GM20000 (cell line): ENCODE data around the gene SLX1A.
"Not testable (repeated sequence)": the region's sequence is repeated elsewhere in the genome, so short reads cannot be mapped to it uniquely, and the experiment has no call there.

ENCODE experiments used
- DNase-seq: peaks from one replicate; pipeline ENCODE4 v3.0.0; 2012; ENCODE audit warnings: low spot score
- TF ChIP-seq, protein P1 (sequence below): IDR thresholded peaks from 2 replicates; pipeline ENCODE4 v1.5.1; 2012; ENCODE audit warnings: mild to moderate bottlenecking, control low read depth; ENCODE audit errors: extremely low read depth, missing control alignments

SLX1A gene

GRCh38 chr16:30193615-30194014, at the start of gene SLX1A, which contains the start of gene BOLA2B:
TSS of gene SLX1A (plus strand) at chr16:30193875. CDS start at chr16:30194085, 210 bp downstream.
TSS of gene BOLA2B (minus strand) at chr16:30193666. CDS start at chr16:30193595, 71 bp downstream.
- not testable (repeated sequence) for DNase-seq

DNA sequence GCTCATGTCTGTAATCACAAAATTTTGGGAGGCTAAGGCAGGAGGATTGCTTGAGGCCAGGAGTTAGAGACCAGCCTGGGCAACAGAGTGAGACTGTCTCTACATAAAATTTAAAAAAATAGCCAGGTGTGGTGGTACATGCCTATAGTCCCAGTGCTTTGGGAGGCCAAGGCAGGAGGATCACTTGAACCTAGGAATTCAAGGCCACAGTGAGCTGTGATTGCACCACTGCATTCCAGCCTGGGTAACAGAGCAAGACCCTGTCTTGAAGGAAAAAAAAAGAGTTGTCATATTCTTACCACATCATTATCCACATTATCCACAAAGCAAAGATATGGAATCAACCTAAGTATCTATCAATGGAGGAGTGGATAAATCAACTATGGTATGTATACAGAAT, 49.7 kb upstream of the SLX1A start:
- TF ChIP-seq, protein P1, sequence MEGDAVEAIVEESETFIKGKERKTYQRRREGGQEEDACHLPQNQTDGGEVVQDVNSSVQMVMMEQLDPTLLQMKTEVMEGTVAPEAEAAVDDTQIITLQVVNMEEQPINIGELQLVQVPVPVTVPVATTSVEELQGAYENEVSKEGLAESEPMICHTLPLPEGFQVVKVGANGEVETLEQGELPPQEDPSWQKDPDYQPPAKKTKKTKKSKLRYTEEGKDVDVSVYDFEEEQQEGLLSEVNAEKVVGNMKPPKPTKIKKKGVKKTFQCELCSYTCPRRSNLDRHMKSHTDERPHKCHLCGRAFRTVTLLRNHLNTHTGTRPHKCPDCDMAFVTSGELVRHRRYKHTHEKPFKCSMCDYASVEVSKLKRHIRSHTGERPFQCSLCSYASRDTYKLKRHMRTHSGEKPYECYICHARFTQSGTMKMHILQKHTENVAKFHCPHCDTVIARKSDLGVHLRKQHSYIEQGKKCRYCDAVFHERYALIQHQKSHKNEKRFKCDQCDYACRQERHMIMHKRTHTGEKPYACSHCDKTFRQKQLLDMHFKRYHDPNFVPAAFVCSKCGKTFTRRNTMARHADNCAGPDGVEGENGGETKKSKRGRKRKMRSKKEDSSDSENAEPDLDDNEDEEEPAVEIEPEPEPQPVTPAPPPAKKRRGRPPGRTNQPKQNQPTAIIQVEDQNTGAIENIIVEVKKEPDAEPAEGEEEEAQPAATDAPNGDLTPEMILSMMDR: no peak
- DNase-seq: no peak

DNA sequence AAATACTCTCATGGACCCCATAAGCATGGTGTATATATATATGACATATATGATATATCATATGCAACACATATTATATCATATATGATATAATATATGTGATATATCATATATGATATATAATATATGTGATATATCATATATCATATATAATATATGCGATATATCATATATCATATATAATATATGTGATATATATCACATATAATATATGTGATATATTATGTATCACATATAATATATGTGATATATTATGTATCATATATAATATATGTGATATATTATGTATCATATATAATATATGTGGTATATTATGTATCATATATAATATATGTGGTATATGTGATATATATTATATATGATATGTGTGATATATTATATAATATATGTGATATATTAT, 48.8 kb upstream of the SLX1A start:
- TF ChIP-seq, protein P1: no peak
- no peak for DNase-seq

DNA sequence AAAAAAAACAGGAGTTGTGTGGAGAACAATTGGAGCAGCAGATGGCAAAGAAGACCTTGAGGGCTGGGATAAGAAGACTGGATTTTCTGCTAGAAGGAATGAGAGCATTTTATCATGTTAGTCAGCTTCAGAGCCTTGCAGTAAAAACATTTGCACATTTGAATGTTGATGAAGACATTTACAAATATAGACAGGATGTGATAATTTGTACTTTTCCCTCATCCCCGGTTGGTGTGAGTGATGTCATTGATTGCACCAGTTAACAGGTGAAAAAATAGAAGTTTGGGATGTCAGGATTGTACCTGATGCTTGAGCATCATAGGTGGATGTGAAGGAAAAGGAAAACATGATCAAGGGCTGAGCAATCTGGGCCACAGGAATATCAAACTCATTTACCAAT, 48.0 kb upstream of the SLX1A start:
- TF ChIP-seq, protein P1: no peak

GRCh38 chr16:30147843-30148510, 45.7 kb upstream of the SLX1A start:
- DNase-seq: no peak
- TF ChIP-seq, protein P1: no peak

More for the DNA sequence above, 48.0 kb upstream of the SLX1A start:
- DNase-seq: no peak

DNA sequence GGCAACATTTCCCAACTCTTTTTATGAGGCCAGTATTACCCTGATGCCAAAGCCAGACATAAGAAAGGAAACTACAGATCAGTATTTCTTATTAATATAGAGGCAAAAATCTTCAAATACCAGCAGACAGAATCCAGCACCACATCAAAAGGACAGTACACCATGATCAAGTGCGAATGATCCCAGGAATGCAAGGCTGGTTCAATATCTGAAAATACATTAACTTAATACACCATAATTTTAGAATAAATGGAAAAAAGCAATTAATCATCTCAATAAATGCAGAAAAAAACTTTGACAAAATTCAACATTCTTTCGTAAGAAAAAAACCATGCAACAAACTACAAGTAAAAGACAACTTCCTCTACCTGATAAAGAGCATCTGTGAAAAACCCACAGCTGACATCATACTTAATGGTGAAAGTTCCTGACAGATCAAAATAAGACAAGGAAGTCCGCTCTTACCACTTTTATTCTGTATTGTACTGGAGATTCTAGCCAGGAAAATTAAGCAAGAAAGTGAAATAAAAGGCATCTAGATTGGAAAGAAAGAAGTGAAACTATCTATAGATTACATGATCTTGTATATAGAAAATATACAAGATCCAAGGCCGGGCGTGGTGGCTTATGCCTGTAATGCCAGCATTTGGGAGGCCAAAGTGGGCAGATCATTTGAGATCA, 44.3 kb upstream of the SLX1A start:
- no peak for DNase-seq
- TF ChIP-seq, protein P1: no peak

- TF ChIP-seq, protein P1: no peak
These were observed 42.6 kb upstream of the SLX1A start for GRCh38 chr16:30151091-30151490.

More at GRCh38 chr16:30151091-30151490, 42.6 kb upstream of the SLX1A start:
- no peak for DNase-seq
